ENCODE results near the gene DCAF10. TPM values are rescaled to one million over a fixed set of nuclear protein-coding genes. Genes with fewer than 3 reads are reported as not detected.
A peak's percentile ranks its signal among the peaks of the same experiment; 100 is the strongest.

The DCAF10 gene
- total and polyA plus RNA-seq, 2 of the 13 experiments (the other 11 are each of a cell fraction or from before 2014, with no cell fraction given), result 9.2 to 20.3 TPM

DNA sequence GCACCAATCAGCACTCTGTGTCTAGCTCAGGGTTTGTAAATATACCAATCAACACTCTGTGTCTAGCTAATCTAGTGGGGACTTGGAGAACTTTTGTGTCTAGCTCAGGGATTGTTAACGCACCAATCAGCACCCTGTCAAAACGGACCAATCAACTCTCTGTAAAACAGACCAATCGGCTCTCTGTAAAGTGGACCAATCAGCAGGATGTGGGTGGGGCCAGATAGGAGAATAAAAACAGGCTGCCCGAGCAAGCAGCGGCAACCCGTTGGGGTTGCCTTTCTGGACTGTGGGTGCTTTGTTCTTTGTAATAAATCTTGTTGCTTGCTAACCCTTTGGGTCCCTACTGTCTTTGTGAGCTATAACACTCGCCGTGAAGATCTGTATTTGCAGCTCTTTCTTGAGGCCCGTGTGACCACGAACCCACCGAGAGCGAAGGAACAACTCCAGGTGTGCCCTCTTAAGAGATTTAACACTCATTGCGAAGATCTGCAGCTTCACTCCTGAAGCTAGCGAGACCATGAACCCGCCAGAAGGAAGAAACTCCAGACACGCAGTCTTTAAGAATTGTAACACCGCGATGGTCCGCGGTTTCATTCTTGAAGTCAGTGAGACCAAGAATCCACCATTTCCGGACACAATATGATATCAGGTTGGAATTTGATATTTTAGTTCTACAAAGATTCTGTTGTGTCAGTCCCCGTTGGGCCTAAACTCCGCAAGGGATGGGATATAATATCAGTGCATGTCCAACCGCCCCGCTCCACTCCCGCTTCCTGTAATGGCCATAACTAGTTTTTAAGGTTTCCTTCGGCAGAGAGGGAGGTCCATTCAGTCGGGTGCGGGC, 47.7 kb upstream of the DCAF10 start:
- peaks cover 2% of the 10 kb centered on the region in 2 experiments; a peak in 1 of 5 replicates for H3K36me3 ChIP-seq (replicated peaks in 1 of 2; ENCODE audit: control insufficient read depth in 1 of 2, insufficient read depth in 2 of 2, low read length in 2 of 2)
- 79% methylated on average over 29 of the region's 29 CpGs for WGBS (ENCODE audit: low lambda C conversion rate)
- H3K4me2 ChIP-seq (ENCODE audit: low read depth, low read length), result peak overlapping the region; percentile 79
- no peak for DNase-seq (ENCODE audit: low spot score)
- no peak for FAIRE-seq
- no peak for ATAC-seq
- H2AFZ ChIP-seq (ENCODE audit: low read length), result peak overlapping the region; percentile 93
- ChIA-PET CTCF (ENCODE audit: low intra/inter-chr PET ratio, low total read pairs) (no interaction called here), POLR2A (interaction anchor here (0.7 to 1.1 kb wide), 5 partner anchors 32 to 608 kb away, joined by 3 to 6 read pairs (median 3); partner anchors contain the start of genes DCAF10 and EXOSC3)
- H3K4me3 ChIP-seq (replicated peaks in 1 of 3; ENCODE audit: insufficient read depth in 1 of 3, low read depth in 2 of 3, low read length in 3 of 3), result peak overlapping the region; percentile 84 to 90 (median 89)
- in situ Hi-C loops (cut with HindIII; ENCODE audit: extremely low pct_ligation_motif_present, low pct_unique_long_range_greater_than_20kb) (no loop called here), intact Hi-C loops (cut with micrococcal nuclease; ENCODE audit: unreplicated experiment) (no loop called here)
- no TSS peak for BruUV-seq (replicated peaks)
- H4K20me1 ChIP-seq (ENCODE audit: insufficient read depth, low read length), result no peaks in the 10 kb centered on the region
- H3K27ac ChIP-seq (ENCODE audit: extremely low read length, insufficient read depth, low read length), result no peak overlapping the region
- no peak for TF ChIP-seq RNF2 (conservative IDR thresholded peaks at IDR 0.05; ENCODE audit: low read depth)
- TF ChIP-seq NFYC (CRISPR knock-in tag; IDR thresholded peaks at IDR 0.05), result peak; percentile 61; the same call in 1 of the 2 replicates
- TF ChIP-seq ZMYM4 (CRISPR knock-in tag; IDR thresholded peaks at IDR 0.05), result peak; percentile 36; the same call in 1 of the 2 replicates
- TF ChIP-seq ZFAT (CRISPR knock-in tag; conservative IDR thresholded peaks at IDR 0.05), result no peak
- peak; percentile 68 for TF ChIP-seq NFYB (CRISPR knock-in tag; IDR thresholded peaks at IDR 0.05)
- H3K79me2 ChIP-seq (ENCODE audit: insufficient read depth, low read length), result peaks cover 9% of the 10 kb centered on the region
- H3K27me3 ChIP-seq (ENCODE audit: control insufficient read depth in 1 of 2, insufficient read depth in 2 of 2, low read length in 2 of 2), result peaks cover 0 to 1% of the 10 kb centered on the region in 2 experiments; a peak in 3 of 5 replicates
- peak overlapping the region; percentile 80; the same call in 1 of the 2 replicates for H3K9ac ChIP-seq (ENCODE audit: insufficient read depth, low read depth, low read length)
- H3K4me1 ChIP-seq (ENCODE audit: insufficient read depth, low read length), result peaks cover 23% of the 10 kb centered on the region
- no peaks in the 10 kb centered on the region for H3K9me3 ChIP-seq (ENCODE audit: low read length)

DNA sequence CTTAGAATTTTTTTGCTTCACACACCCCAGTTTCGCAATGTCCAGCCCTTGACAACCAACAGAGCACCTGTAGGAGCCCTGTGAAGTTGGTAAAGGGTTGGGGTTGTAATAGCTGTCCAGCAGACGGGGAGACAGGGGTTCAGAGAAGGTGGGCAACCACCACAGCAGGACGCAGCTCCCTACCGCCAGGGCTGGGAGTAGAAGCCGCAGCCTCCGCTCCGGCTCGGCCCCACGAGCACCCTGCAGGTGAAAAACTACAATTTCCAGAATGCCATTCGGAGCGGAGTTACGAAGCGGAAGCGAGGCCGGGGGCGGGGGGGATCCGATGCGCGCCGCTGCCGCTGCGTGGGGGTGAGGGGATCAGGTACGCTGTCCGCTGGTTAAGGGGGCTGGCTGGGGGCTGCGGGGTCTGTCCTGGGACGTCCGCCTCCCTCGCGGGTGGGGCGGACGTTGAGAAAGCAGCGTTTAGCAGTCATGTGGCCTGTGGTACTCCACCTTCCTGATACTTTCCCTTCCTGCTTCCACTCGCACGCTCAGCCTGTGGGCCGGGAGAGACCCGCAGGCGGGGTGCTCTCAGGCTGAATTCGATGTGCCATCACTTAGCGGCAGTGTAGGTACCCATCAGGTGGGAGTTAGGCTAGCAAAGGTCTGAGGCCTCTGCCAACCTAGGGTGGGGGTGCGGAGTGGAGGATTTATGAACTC, 47.0 kb upstream of the DCAF10 start, which contains the start of gene TRMT10B:
Gene TRMT10B, plus strand, starts transcription at position 317 of the 702 bp plus-strand sequence. CDS start 8,127 bp downstream, outside the sequence.
- Histone ChIP-seq H3K9me3 (ENCODE audit: low read length) (no peaks in the 10 kb centered on the region), H4K20me1 (ENCODE audit: insufficient read depth, low read length) (no peaks in the 10 kb centered on the region), H3K27me3 (ENCODE audit: control insufficient read depth in 1 of 2, insufficient read depth in 2 of 2, low read length in 2 of 2) (peaks cover 0 to 1% of the 10 kb centered on the region in 2 experiments; a peak in 3 of 5 replicates), H3K79me2 (ENCODE audit: insufficient read depth, low read length) (peaks cover 9% of the 10 kb centered on the region), H3K36me3 (replicated peaks in 1 of 2; ENCODE audit: control insufficient read depth in 1 of 2, insufficient read depth in 2 of 2, low read length in 2 of 2) (peaks cover 2% of the 10 kb centered on the region in 2 experiments; a peak in 1 of 5 replicates), H3K9ac (ENCODE audit: insufficient read depth, low read depth, low read length) (peak within 1 kb of the TSS; percentile 80), H3K4me1 (ENCODE audit: insufficient read depth, low read length) (peaks cover 23% of the 10 kb centered on the region), H3K4me3 (replicated peaks in 1 of 3; ENCODE audit: insufficient read depth in 1 of 3, low read depth in 2 of 3, low read length in 3 of 3) (peak within 1 kb of the TSS; percentile 84 to 90 (median 89)), H3K27ac (ENCODE audit: extremely low read length, insufficient read depth, low read length) (no peak within 1 kb of the TSS), H2AFZ (ENCODE audit: low read length) (peak within 1 kb of the TSS; percentile 93), H3K4me2 (ENCODE audit: low read depth, low read length) (peak within 1 kb of the TSS; percentile 85)
- FAIRE-seq (peak; percentile 8), DNase-seq (ENCODE audit: low spot score) (peak; percentile 61), ATAC-seq (peak; percentile 98)
- TSS peak; percentile 82 for BruUV-seq (replicated peaks)
- 3% methylated on average over 31 of the region's 40 CpGs for WGBS (ENCODE audit: low lambda C conversion rate)
- in situ Hi-C loops (cut with HindIII; ENCODE audit: extremely low pct_ligation_motif_present, low pct_unique_long_range_greater_than_20kb) (no loop called here), intact Hi-C loops (cut with micrococcal nuclease; ENCODE audit: unreplicated experiment) (loop anchor here (1.0 kb wide), 1 partner anchor 47 kb away; the partner anchor contains the start of gene DCAF10)
- POLR2A ChIA-PET, result interaction anchor here (0.7 to 1.1 kb wide), 5 partner anchors 31 to 607 kb away, joined by 3 to 6 read pairs (median 3); partner anchors contain the start of genes DCAF10 and EXOSC3
- CTCF ChIA-PET (ENCODE audit: low intra/inter-chr PET ratio, low total read pairs), result no interaction called here
- TF ChIP-seq GATAD2A (CRISPR knock-in tag; IDR thresholded peaks at IDR 0.05) (no peak), ZNF580 (CRISPR knock-in tag; IDR thresholded peaks at IDR 0.05; ENCODE audit: borderline replicate concordance, low read depth) (no peak), AGO2 (optimal IDR thresholded peaks at IDR 0.05; ENCODE audit: low read depth, low read length) (no peak), ZBTB42 (CRISPR knock-in tag; IDR thresholded peaks at IDR 0.05) (no peak), ELF3 (CRISPR knock-in tag; IDR thresholded peaks at IDR 0.05) (peak; percentile 57; the same call in 1 of the 2 replicates), HDAC2 (CRISPR knock-in tag; IDR thresholded peaks at IDR 0.05) (peak; percentile 23; the same call in 1 of the 2 replicates), PAWR (CRISPR knock-in tag; IDR thresholded peaks at IDR 0.05; ENCODE audit: borderline replicate concordance) (no peak), GFI1 (CRISPR knock-in tag; IDR thresholded peaks at IDR 0.05; ENCODE audit: borderline replicate concordance) (peak; percentile 49; the same call in 1 of the 2 replicates), ZBTB20 (CRISPR knock-in tag; IDR thresholded peaks at IDR 0.05; ENCODE audit: borderline replicate concordance, low read depth) (no peak), ZFP91 (CRISPR knock-in tag; IDR thresholded peaks at IDR 0.05; ENCODE audit: borderline replicate concordance) (peak; percentile 32; the same call in 1 of the 2 replicates)

All from HepG2 (cell line).